CD14-positive monocyte (primary cell): ENCODE data around the gene SLC9C1. TPM values are rescaled to one million over a fixed set of nuclear protein-coding genes. Genes with fewer than 3 reads are reported as not detected.
A peak's percentile ranks its signal among the peaks of the same experiment; 100 is the strongest.

Experiments
- DNase-seq, 3 donors: peaks; one replicate each; pipeline ENCODE4 v3.0.0-alpha.2; 2011 to 2022
- H2AFZ ChIP-seq: 2 replicates; pipeline ENCODE4 v1.6.0; 2012; ENCODE audit warnings: mild to moderate bottlenecking, low read depth, low read length, inconsistent platforms; ENCODE audit not compliant: insufficient read depth, poor library complexity, severe bottlenecking
- H3K27ac ChIP-seq, 2 donors: 1 replicate in 1 of 2; 2 replicates in 1 of 2; pipeline ENCODE4 v1.5.1; 2012 to 2013; ENCODE audit warnings: low read length in 2 of 2, control low read depth in 1 of 2, inconsistent platforms in 1 of 2, low read depth in 1 of 2, mild to moderate bottlenecking in 1 of 2
- H3K27me3 ChIP-seq, 2 donors: one replicate each; pipeline versions ENCODE4 v1.6.0 to v1.6.1; 2011 to 2013; ENCODE audit warnings: low read length in 2 of 2; ENCODE audit not compliant: control insufficient read depth in 2 of 2, insufficient read depth in 2 of 2
- H3K36me3 ChIP-seq, 2 donors: replicated peaks in 1 of 2; 1 replicate in 1 of 2; 2 replicates in 1 of 2; pipeline versions ENCODE4 v1.5.1 to v1.6.1; 2012 to 2013; ENCODE audit warnings: low read length in 2 of 2, control low read depth in 1 of 2, inconsistent platforms in 1 of 2, mild to moderate bottlenecking in 1 of 2; ENCODE audit not compliant: insufficient read depth in 2 of 2, control insufficient read depth in 1 of 2
- H3K4me1 ChIP-seq, 2 donors: 1 replicate in 1 of 2; 2 replicates in 1 of 2; pipeline versions ENCODE4 v1.5.1 to v1.6.1; 2012 to 2013; ENCODE audit warnings: low read length in 2 of 2, control low read depth in 1 of 2, inconsistent platforms in 1 of 2, mild to moderate bottlenecking in 1 of 2, moderate library complexity in 1 of 2; ENCODE audit not compliant: insufficient read depth in 2 of 2, control insufficient read depth in 1 of 2
- H3K4me2 ChIP-seq: replicated peaks from 2 replicates; pipeline ENCODE3; 2012; ENCODE audit warnings: low read length, moderate library complexity, mild to moderate bottlenecking; ENCODE audit not compliant: poor library complexity, severe bottlenecking; ENCODE audit errors: extremely low read depth
- H3K4me3 ChIP-seq, 3 experiments: fragments of 200-600 bp in 1 of 3; sonication (generic) in 1 of 3; replicated peaks in 1 of 3; 1 replicate in 2 of 3; 2 replicates in 1 of 3; pipeline ENCODE4 v1.5.1; 2011 to 2013; ENCODE audit warnings: low read length in 3 of 3, mild to moderate bottlenecking in 3 of 3, control low read depth in 2 of 3, low read depth in 2 of 3, inconsistent platforms in 1 of 3, moderate library complexity in 1 of 3
- H3K79me2 ChIP-seq: 2 replicates; pipeline ENCODE4 v1.6.0; 2012; ENCODE audit warnings: mild to moderate bottlenecking, control low read depth, inconsistent platforms, low read length, moderate library complexity; ENCODE audit not compliant: insufficient read depth
- H3K9ac ChIP-seq: 2 replicates; pipeline ENCODE4 v1.6.0; 2017; ENCODE audit warnings: low read length, mild to moderate bottlenecking; ENCODE audit not compliant: insufficient read depth, poor library complexity, severe bottlenecking
- H3K9me3 ChIP-seq, 2 donors: replicated peaks in 1 of 2; 1 replicate in 1 of 2; 2 replicates in 1 of 2; pipeline versions ENCODE4 v1.5.1 to v1.6.1; 2012 to 2013; ENCODE audit warnings: low read length in 2 of 2, control low read depth in 1 of 2; ENCODE audit not compliant: control insufficient read depth in 1 of 2, insufficient read depth in 1 of 2
- H4K20me1 ChIP-seq: 2 replicates; pipeline ENCODE4 v1.6.0; 2012; ENCODE audit warnings: mild to moderate bottlenecking, low read length, control low read depth, moderate library complexity; ENCODE audit not compliant: insufficient read depth
- H3K27ac Mint-ChIP-seq, 7 donors: one replicate each; pipeline ENCODE4 v1.8.0; 2020; ENCODE audit warnings: mild to moderate bottlenecking in 7 of 7, mixed read lengths in 7 of 7, moderate library complexity in 6 of 7, inconsistent platforms in 2 of 7
- H3K27me3 Mint-ChIP-seq, 3 donors: one replicate each; pipeline ENCODE4 v1.8.0; 2021 to 2022; ENCODE audit warnings: low read depth in 3 of 3, mild to moderate bottlenecking in 3 of 3, mixed read lengths in 3 of 3, moderate library complexity in 3 of 3, inconsistent platforms in 1 of 3
- H3K36me3 Mint-ChIP-seq, 2 donors: one replicate each; pipeline ENCODE4 v1.8.0; 2020; ENCODE audit warnings: mixed read lengths in 2 of 2, inconsistent platforms in 1 of 2, mild to moderate bottlenecking in 1 of 2
- H3K4me1 Mint-ChIP-seq: one replicate; pipeline ENCODE4 v1.8.0; 2020; ENCODE audit warnings: mild to moderate bottlenecking, mixed read lengths
- H3K4me3 Mint-ChIP-seq, 2 donors: one replicate each; pipeline ENCODE4 v1.8.0; 2020; ENCODE audit warnings: mild to moderate bottlenecking in 2 of 2, mixed read lengths in 2 of 2, moderate library complexity in 1 of 2
- H3K9me3 Mint-ChIP-seq, 7 donors: one replicate each; pipeline ENCODE4 v1.8.0; 2020 to 2022; ENCODE audit warnings: mixed read lengths in 7 of 7, mild to moderate bottlenecking in 6 of 7, moderate library complexity in 6 of 7, inconsistent platforms in 2 of 7
- CTCF ChIP-seq: fragments of 200-600 bp; IDR thresholded peaks from one replicate; pipeline ENCODE4 v1.8.0; 2022; ENCODE audit warnings: antibody characterized with exemption, mild to moderate bottlenecking
- WGBS: methylation state at CpG from one replicate; pipeline ENCODE4 v1.1.5; 2013; ENCODE audit warnings: missing lambda C conversion rate; ENCODE audit not compliant: insufficient coverage; 5-methylcytosine and 5-hydroxymethylcytosine counted together
- intact Hi-C, 2 donors: fragments of 100-400 bp; cut with micrococcal nuclease; formaldehyde crosslinking; loops; one replicate each; pipeline versions ENCODE4 v1.15.0 to v1.15.1; 2023
- polyA plus RNA-seq, 3 donors: library from polyadenylated mRNA; depleted of rRNA in 1 of 3; unstranded in 2 of 3; stranded (reverse) in 1 of 3; fragments of 300-500 nt in 2 of 3; fragments of >200 nt in 1 of 3; fragmentation: Illumina TruSeq in 2 of 3; gene quantifications; 1 replicate in 2 of 3; 2 replicates in 1 of 3; pipeline ENCODE4 v1.2.3, GENCODE V29; 2012 to 2021

Gene SLC9C1
- polyA plus RNA-seq, 3 donors, result not detected

GRCh38 chr3:112335434-112335781 is 41.4 kb upstream of the SLC9C1 start:
- Histone ChIP-seq H3K4me1 (peaks cover 16 to 19% of the 10 kb centered on the region in 2 donors), H3K27ac (no peak overlapping the region), H3K27me3 (peaks cover 0 to 3% of the 10 kb centered on the region in 2 donors), H4K20me1 (no peaks in the 10 kb centered on the region), H3K36me3 (no peaks in the 10 kb centered on the region), H3K4me3 (no peak overlapping the region), H3K9ac (no peak overlapping the region), H3K9me3 (no peaks in the 10 kb centered on the region), H3K4me2 (no peak overlapping the region), H3K79me2 (no peaks in the 10 kb centered on the region), H2AFZ (no peak overlapping the region)
- peaks cover 0 to 3% (median 0%) of the 10 kb centered on the region in 7 donors for H3K9me3 Mint-ChIP-seq
- no peak overlapping the region for H3K4me3 Mint-ChIP-seq
- TF ChIP-seq CTCF, result no peak
- no peak overlapping the region for H3K27ac Mint-ChIP-seq
- H3K4me1 Mint-ChIP-seq, result peaks cover 35% of the 10 kb centered on the region
- no peak for DNase-seq
- intact Hi-C loops, result no loop called here
- peaks cover 5 to 19% (median 9%) of the 10 kb centered on the region in 3 donors for H3K27me3 Mint-ChIP-seq
- no peaks in the 10 kb centered on the region for H3K36me3 Mint-ChIP-seq
- no CpG with 5 or more reads among the region's 2 CpGs for WGBS

GRCh38 chr3:112334691-112335433 is 40.8 kb upstream of the SLC9C1 start:
- H2AFZ ChIP-seq, result peak overlapping the region; percentile 41
- H3K79me2 ChIP-seq, result no peaks in the 10 kb centered on the region
- no peaks in the 10 kb centered on the region for H3K9me3 ChIP-seq
- peaks cover 0 to 3% of the 10 kb centered on the region in 2 donors for H3K27me3 ChIP-seq
- intact Hi-C loops, result no loop called here
- no peak overlapping the region for H3K4me3 ChIP-seq
- H3K27ac ChIP-seq, result no peak overlapping the region
- no peaks in the 10 kb centered on the region for H3K36me3 ChIP-seq
- Mint-ChIP-seq H3K4me3 (no peak overlapping the region), H3K4me1 (peaks cover 35% of the 10 kb centered on the region), H3K27ac (no peak overlapping the region), H3K27me3 (peaks cover 5 to 19% (median 9%) of the 10 kb centered on the region in 3 donors), H3K36me3 (no peaks in the 10 kb centered on the region), H3K9me3 (peaks cover 0 to 3% (median 0%) of the 10 kb centered on the region in 7 donors)
- no peak for DNase-seq
- no peaks in the 10 kb centered on the region for H4K20me1 ChIP-seq
- no peak overlapping the region for H3K4me2 ChIP-seq
- no CpG with 5 or more reads among the region's 6 CpGs for WGBS
- no peak for TF ChIP-seq CTCF
- peaks cover 16 to 19% of the 10 kb centered on the region in 2 donors for H3K4me1 ChIP-seq
- no peak overlapping the region for H3K9ac ChIP-seq
